Left ventricle myocardium inferior (tissue), 1 donor: ENCODE results near the gene TSPAN9. TPM values are rescaled to one million over a fixed set of nuclear protein-coding genes. Genes with fewer than 3 reads are reported as not detected.

ENCODE experiments used
- DNase-seq: peaks from one replicate; pipeline ENCODE4 v3.0.0-alpha.2; 2020
- H3K27ac ChIP-seq: fragments of 200-600 bp; replicated peaks from 2 replicates; pipeline ENCODE4 v1.8.0; 2021
- H3K27me3 ChIP-seq: fragments of 200-600 bp; 2 replicates; pipeline ENCODE4 v1.8.0; 2021; ENCODE audit warnings: low read depth
- H3K36me3 ChIP-seq: fragments of 200-600 bp; 2 replicates; pipeline ENCODE4 v1.8.0; 2021
- H3K4me1 ChIP-seq: fragments of 200-600 bp; 2 replicates; pipeline ENCODE4 v1.8.0; 2021
- H3K4me3 ChIP-seq: fragments of 200-600 bp; 2 replicates; pipeline ENCODE4 v1.8.0; 2021; ENCODE audit warnings: mild to moderate bottlenecking, moderate library complexity
- H3K9me3 ChIP-seq: fragments of 200-600 bp; replicated peaks from 2 replicates; pipeline ENCODE4 v1.8.0; 2021
- CTCF ChIP-seq: fragments of 200-600 bp; IDR thresholded peaks from 2 replicates; pipeline ENCODE4 v1.8.0; 2021; ENCODE audit warnings: antibody characterized with exemption, mild to moderate bottlenecking, borderline replicate concordance
- intact Hi-C: fragments of 100-400 bp; cut with micrococcal nuclease; formaldehyde crosslinking; loops from one replicate; pipeline ENCODE4 v1.11.0; 2022
- total RNA-seq: library from RNA; stranded (reverse); fragmentation: NEBNext Ultra II Directional; extraction: Animal tissue kit (Norgen Biotek cat#: 25700); gene quantifications from one replicate; pipeline ENCODE4 v1.2.1, GENCODE V29; 2021
- donor health status: DM: no; HTN: yes; CAD: no; lungs with severe emphysema.

Gene TSPAN9
- total RNA-seq, 1 donor from 2014 or later = 305 TPM

- H3K4me1 ChIP-seq = peaks cover 99% of the 10 kb centered on the region
- H3K4me3 ChIP-seq = peak overlapping the region; percentile 24
- TF ChIP-seq CTCF = no peak
- H3K36me3 ChIP-seq = no peaks in the 10 kb centered on the region
- peak overlapping the region; percentile 60 for H3K27ac ChIP-seq
- H3K9me3 ChIP-seq = no peaks in the 10 kb centered on the region
- H3K27me3 ChIP-seq = no peaks in the 10 kb centered on the region
- no peak for DNase-seq
- intact Hi-C loops = no loop called here
These were observed 74.0 kb downstream of the TSPAN9 start for GRCh38 chr12:3150931-3151835.

- H3K27ac ChIP-seq = peak overlapping the region; percentile 60
- H3K9me3 ChIP-seq = no peaks in the 10 kb centered on the region
- peaks cover 93% of the 10 kb centered on the region for H3K4me1 ChIP-seq
- peak overlapping the region; percentile 24 for H3K4me3 ChIP-seq
- intact Hi-C loops = no loop called here
- H3K36me3 ChIP-seq = no peaks in the 10 kb centered on the region
- no peak for DNase-seq
- no peaks in the 10 kb centered on the region for H3K27me3 ChIP-seq
- TF ChIP-seq CTCF = no peak
These were observed 74.9 kb downstream of the TSPAN9 start for GRCh38 chr12:3152011-3152511.

- no peak for TF ChIP-seq CTCF
- DNase-seq = no peak
- no peaks in the 10 kb centered on the region for H3K27me3 ChIP-seq
- H3K4me1 ChIP-seq = peaks cover 92% of the 10 kb centered on the region
- H3K9me3 ChIP-seq = no peaks in the 10 kb centered on the region
- peak overlapping the region; percentile 60 for H3K27ac ChIP-seq
- no peak overlapping the region for H3K4me3 ChIP-seq
- no peaks in the 10 kb centered on the region for H3K36me3 ChIP-seq
- intact Hi-C loops = no loop called here
These were observed 75.7 kb downstream of the TSPAN9 start for GRCh38 chr12:3152892-3153291.

GRCh38 chr12:3154006-3154405 is 76.8 kb downstream of the TSPAN9 start:
- Histone ChIP-seq H3K27ac (peak overlapping the region; percentile 41), H3K4me3 (no peak overlapping the region), H3K9me3 (no peaks in the 10 kb centered on the region), H3K4me1 (peaks cover 92% of the 10 kb centered on the region), H3K27me3 (no peaks in the 10 kb centered on the region), H3K36me3 (no peaks in the 10 kb centered on the region)
- no peak for TF ChIP-seq CTCF
- DNase-seq = no peak
- intact Hi-C loops = no loop called here

GRCh38 chr12:3155702-3156370 is 78.7 kb downstream of the TSPAN9 start:
- no peak for DNase-seq
- H3K4me1 ChIP-seq = peaks cover 88% of the 10 kb centered on the region

More at GRCh38 chr12:3155702-3156370, 78.7 kb downstream of the TSPAN9 start:
- Histone ChIP-seq H3K9me3 (no peaks in the 10 kb centered on the region), H3K36me3 (no peaks in the 10 kb centered on the region), H3K27me3 (no peaks in the 10 kb centered on the region), H3K27ac (peak overlapping the region; percentile 16), H3K4me3 (no peak overlapping the region)
- intact Hi-C loops = no loop called here
- TF ChIP-seq CTCF = no peak
